RWPE2 (cell line): ENCODE results near the gene WDFY2.
"Not testable (repeated sequence)": the region's sequence is repeated elsewhere in the genome, so short reads cannot be mapped to it uniquely, and the experiment has no call there.

Experiments
- ATAC-seq: fragments of 200-7000 bp; cut with Tn5 transposase; 3 replicates; pipeline ENCODE4 v1.9.1; 2021; ENCODE audit warnings: low read depth
- DNase-seq: peaks from one replicate; pipeline ENCODE4 v3.0.0-alpha.2; 2020; ENCODE audit warnings: low spot score
- H3K27ac ChIP-seq: fragments of 450-650 bp; 2 replicates; pipeline ENCODE4 v1.5.1; 2017; ENCODE audit warnings: mild to moderate bottlenecking; ENCODE audit not compliant: poor library complexity, severe bottlenecking
- H3K27me3 ChIP-seq: fragments of 250-450 bp; sonication (Bioruptor Pico); 2 replicates; pipeline ENCODE4 v1.5.1; 2021; ENCODE audit warnings: mild to moderate bottlenecking, moderate library complexity; ENCODE audit not compliant: insufficient read depth, poor library complexity, severe bottlenecking
- H3K36me3 ChIP-seq: fragments of 250-450 bp; sonication (Bioruptor Pico); 2 replicates; pipeline ENCODE4 v1.5.1; 2020; ENCODE audit warnings: low read depth, mild to moderate bottlenecking, moderate library complexity
- H3K4me1 ChIP-seq: fragments of 250-450 bp; sonication (Bioruptor Pico); 2 replicates; pipeline ENCODE4 v1.5.1; 2021; ENCODE audit warnings: mild to moderate bottlenecking, moderate library complexity; ENCODE audit not compliant: insufficient read depth, poor library complexity, severe bottlenecking
- H3K4me3 ChIP-seq: fragments of 250-450 bp; sonication (Bioruptor Pico); 2 replicates; pipeline ENCODE4 v1.5.1; 2021; ENCODE audit warnings: mild to moderate bottlenecking, moderate library complexity; ENCODE audit not compliant: severe bottlenecking
- H3K9me3 ChIP-seq: fragments of 250-450 bp; sonication (Bioruptor Pico); 2 replicates; pipeline ENCODE4 v1.5.1; 2021; ENCODE audit warnings: mild to moderate bottlenecking, moderate library complexity; ENCODE audit not compliant: severe bottlenecking
- CTCF ChIP-seq: fragments of 450-650 bp; IDR thresholded peaks from one replicate; pipeline ENCODE4 v1.5.1; 2017; ENCODE audit warnings: mild to moderate bottlenecking, moderate library complexity; ENCODE audit not compliant: poor library complexity, severe bottlenecking

The WDFY2 gene

DNA sequence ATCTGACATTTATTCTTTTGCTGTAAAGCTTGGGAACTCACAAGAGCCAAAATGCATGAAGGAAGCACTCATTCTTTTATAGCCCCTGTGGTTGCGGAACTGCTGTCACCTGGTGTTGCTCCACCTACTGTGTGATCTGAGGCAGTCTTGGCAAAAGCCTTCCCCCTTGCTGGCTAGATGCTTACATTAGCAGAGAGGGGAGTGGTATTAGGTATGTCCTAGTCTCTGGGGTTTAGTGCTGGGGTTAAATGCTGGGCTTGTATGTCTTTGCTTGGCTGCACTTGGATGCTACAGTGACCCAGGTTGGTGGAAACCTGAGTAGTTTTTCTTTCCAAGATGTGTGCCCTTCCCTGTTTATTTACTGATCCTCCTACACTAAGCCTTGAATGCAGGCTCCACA is 99.3 kb downstream of the WDFY2 start:
- H3K9me3 ChIP-seq: no peaks in the 10 kb centered on the region
- no peaks in the 10 kb centered on the region for H3K27me3 ChIP-seq
- ATAC-seq (no peak), DNase-seq (no peak)
- H3K4me1 ChIP-seq: peaks cover 24% of the 10 kb centered on the region
- no peak overlapping the region for H3K27ac ChIP-seq
- H3K4me3 ChIP-seq: no peak overlapping the region
- H3K36me3 ChIP-seq: peaks cover 38% of the 10 kb centered on the region
- no peak for TF ChIP-seq CTCF

- Histone ChIP-seq H3K9me3 (no peaks in the 10 kb centered on the region), H3K4me1 (peaks cover 24% of the 10 kb centered on the region), H3K4me3 (no peak overlapping the region), H3K27ac (no peak overlapping the region), H3K27me3 (no peaks in the 10 kb centered on the region), H3K36me3 (peaks cover 38% of the 10 kb centered on the region)
- TF ChIP-seq CTCF: no peak
- DNase-seq (no peak), ATAC-seq (no peak)
Observed at GRCh38 chr13:51684076-51684475, 99.8 kb downstream of the WDFY2 start.

- Histone ChIP-seq H3K27ac (peak overlapping the region; percentile 16), H3K4me3 (no peak overlapping the region), H3K27me3 (no peaks in the 10 kb centered on the region), H3K36me3 (peaks cover 17% of the 10 kb centered on the region), H3K9me3 (no peaks in the 10 kb centered on the region), H3K4me1 (peaks cover 3% of the 10 kb centered on the region)
- DNase-seq (no peak), ATAC-seq (no peak)
- TF ChIP-seq CTCF: no peak
Observed at GRCh38 chr13:51687947-51688714, 103.9 kb downstream of the WDFY2 start.

GRCh38 chr13:51688937-51689662 is 104.8 kb downstream of the WDFY2 start:
- Histone ChIP-seq H3K27ac (peak overlapping the region; percentile 16), H3K36me3 (peaks cover 14% of the 10 kb centered on the region), H3K9me3 (no peaks in the 10 kb centered on the region), H3K4me1 (peaks cover 3% of the 10 kb centered on the region), H3K27me3 (no peaks in the 10 kb centered on the region), H3K4me3 (no peak overlapping the region)
- TF ChIP-seq CTCF: no peak
- no peak for ATAC-seq
- no peak for DNase-seq

- H3K4me3 ChIP-seq: no peak overlapping the region
- no peak overlapping the region for H3K27ac ChIP-seq
- H3K27me3 ChIP-seq: no peaks in the 10 kb centered on the region
- H3K4me1 ChIP-seq: peaks cover 3% of the 10 kb centered on the region
- DNase-seq (no peak), ATAC-seq (no peak)
- no peaks in the 10 kb centered on the region for H3K9me3 ChIP-seq
- no peak for TF ChIP-seq CTCF
- peaks cover 14% of the 10 kb centered on the region for H3K36me3 ChIP-seq
Observed at GRCh38 chr13:51689663-51689996, 105.4 kb downstream of the WDFY2 start.

DNA sequence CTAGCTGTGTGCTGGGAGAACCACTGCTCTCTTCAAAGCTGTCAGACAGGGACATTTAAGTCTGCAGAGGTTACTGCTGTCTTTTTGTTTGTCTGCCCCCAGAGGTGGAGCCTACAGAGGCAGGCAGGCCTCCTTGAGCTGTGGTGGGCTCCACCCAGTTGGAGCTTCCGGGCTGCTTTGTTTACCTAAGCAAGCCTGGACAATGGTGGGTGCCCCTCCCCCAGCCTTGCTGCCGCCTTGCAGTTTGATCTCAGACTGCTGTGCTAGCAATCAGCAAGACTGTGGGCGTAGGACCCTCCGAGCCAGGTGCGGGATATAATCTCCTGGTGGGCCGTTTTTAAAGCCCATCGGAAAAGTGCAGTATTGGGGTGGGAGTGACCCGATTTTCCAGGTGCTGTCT is 111.4 kb downstream of the WDFY2 start:
- not testable (repeated sequence) for ATAC-seq, DNase-seq, H3K27me3 ChIP-seq, H3K9me3 ChIP-seq, H3K36me3 ChIP-seq, H3K4me3 ChIP-seq
- peaks cover 16% of the 10 kb centered on the region for H3K4me1 ChIP-seq
- H3K27ac ChIP-seq: peak overlapping the region; percentile 20
